Measurements from ENCODE around the gene HACL1. TPM values are rescaled to one million over a fixed set of nuclear protein-coding genes. Genes with fewer than 3 reads are reported as not detected.
"Not testable (repeated sequence)": the region's sequence is repeated elsewhere in the genome, so short reads cannot be mapped to it uniquely, and the experiment has no call there.

The HACL1 gene
- total RNA-seq, 1 donor from 2014 or later, result 13.8 TPM

DNA sequence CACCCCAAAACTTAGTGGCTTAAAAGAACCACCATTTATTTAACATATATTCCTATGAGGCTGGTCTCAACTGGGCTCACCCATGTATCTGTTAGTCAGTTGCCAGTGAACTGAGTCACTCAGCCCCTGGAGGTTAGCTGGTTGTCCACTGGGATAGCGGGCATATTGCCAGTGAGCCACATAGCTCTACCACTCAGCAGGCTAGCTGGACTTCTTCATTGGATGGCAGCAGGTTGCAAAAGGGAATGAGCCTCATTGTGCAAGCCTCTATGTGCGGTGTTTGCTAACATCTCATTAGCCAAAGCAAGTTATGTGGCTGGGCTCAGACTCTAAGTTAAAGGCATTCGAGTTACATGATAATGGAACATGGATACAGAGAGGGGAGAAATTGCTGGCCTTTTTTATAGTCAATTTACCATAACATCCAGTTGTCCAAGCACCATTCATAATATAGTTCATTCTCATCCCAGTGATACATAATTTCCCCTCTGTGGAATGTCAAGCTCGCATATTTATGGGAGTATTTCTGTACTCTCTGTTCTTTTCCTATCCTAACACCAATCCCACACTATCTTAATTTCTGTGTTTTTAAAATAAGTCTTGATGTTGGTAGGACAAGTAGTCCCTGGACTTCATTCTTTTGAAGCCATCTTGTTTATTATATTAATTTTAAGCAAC lies 8.9 kb upstream of the HACL1 start:
- H3K27ac ChIP-seq, result no peak overlapping the region

DNA sequence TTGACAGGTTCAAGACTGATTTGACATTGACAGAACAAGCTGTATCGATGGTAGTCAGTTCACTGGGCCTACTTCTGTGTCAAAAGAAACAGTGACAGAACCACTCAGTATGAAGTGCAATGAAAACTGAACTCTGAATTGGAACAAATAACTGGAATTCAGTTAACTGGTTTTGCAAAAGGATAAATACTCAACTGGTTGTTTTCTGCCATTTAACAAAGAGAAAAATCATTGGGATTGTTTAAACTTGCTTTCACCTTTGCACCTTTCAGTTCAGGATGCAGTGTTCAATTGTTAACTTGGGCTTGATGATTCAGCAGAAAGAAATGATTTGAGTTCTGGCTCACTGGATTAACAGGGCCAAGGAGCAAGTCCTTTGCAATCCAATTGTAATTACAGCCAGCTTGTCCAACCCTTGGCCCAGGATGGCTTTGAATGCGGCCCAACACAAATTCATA lies 5.1 kb upstream of the HACL1 start:
- no peak for DNase-seq (ENCODE audit: low spot score in 2 of 2)
- no peaks in the 10 kb centered on the region for H3K9me3 ChIP-seq
- no peaks in the 10 kb centered on the region for H3K27me3 ChIP-seq
- intact Hi-C loops (cut with DNase I), result no loop called here
- TF ChIP-seq CTCF (IDR thresholded peaks at IDR 0.05), result no peak
- no peak overlapping the region for H3K4me3 ChIP-seq
- peaks cover 4% of the 10 kb centered on the region in 2 donors for H3K4me1 ChIP-seq
- H3K36me3 ChIP-seq, result no peaks in the 10 kb centered on the region
- no peak overlapping the region for H3K27ac ChIP-seq

More for the DNA sequence above, 8.9 kb upstream of the HACL1 start:
- Histone ChIP-seq H3K9me3 (no peaks in the 10 kb centered on the region), H3K27me3 (no peaks in the 10 kb centered on the region), H3K4me1 (no peaks in the 10 kb centered on the region), H3K4me3 (no peak overlapping the region), H3K36me3 (no peaks in the 10 kb centered on the region)
- intact Hi-C loops (cut with DNase I), result no loop called here
- TF ChIP-seq CTCF (IDR thresholded peaks at IDR 0.05), result no peak
- DNase-seq (ENCODE audit: low spot score in 2 of 2), result no peak

DNA sequence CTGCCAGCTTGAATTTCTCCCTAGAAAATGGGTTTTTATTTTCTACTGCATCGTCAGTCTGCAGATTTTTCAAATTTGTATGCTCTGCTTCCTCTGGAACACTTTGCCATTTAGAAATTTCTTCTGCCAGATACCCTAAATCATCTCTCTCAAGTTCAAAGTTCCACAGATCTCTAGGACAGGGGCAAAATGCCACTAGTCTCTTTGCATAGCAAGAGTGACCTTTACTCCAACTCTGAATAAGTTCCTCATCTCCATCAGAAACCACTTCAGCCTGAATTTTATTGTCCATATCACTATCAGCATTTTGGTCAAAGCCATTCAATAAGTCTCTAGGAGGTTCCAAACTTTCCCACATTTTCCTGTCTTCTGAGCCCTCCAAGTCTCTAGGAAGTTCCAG lies 3.2 kb upstream of the HACL1 start:
- H3K27me3 ChIP-seq; H3K36me3 ChIP-seq; H3K9me3 ChIP-seq; H3K4me3 ChIP-seq; intact Hi-C loops (cut with DNase I); H3K27ac ChIP-seq; DNase-seq (ENCODE audit: low spot score in 2 of 2): not testable (repeated sequence)
- H3K4me1 ChIP-seq, result peaks cover 4 to 15% of the 10 kb centered on the region in 2 donors

GRCh38 chr3:15602816-15603215 lies 1.4 kb upstream of the HACL1 start:
- H3K9me3 ChIP-seq; H3K27me3 ChIP-seq; DNase-seq (ENCODE audit: low spot score in 2 of 2); H3K27ac ChIP-seq; H3K36me3 ChIP-seq; intact Hi-C loops (cut with DNase I): not testable (repeated sequence)
- H3K4me1 ChIP-seq, result peaks cover 4 to 17% of the 10 kb centered on the region in 2 donors
- peak overlapping the region; percentile 81 to 83 for H3K4me3 ChIP-seq

- intact Hi-C loops (cut with DNase I), result no loop called here
- H3K9me3 ChIP-seq, result no peaks in the 10 kb centered on the region
- no peak for DNase-seq (ENCODE audit: low spot score in 2 of 2)
- H3K27ac ChIP-seq, result peak overlapping the region; percentile 84 to 86
- peak overlapping the region; percentile 81 to 83 for H3K4me3 ChIP-seq
- H3K27me3 ChIP-seq, result no peaks in the 10 kb centered on the region
- peaks cover 4 to 17% of the 10 kb centered on the region in 2 donors for H3K4me1 ChIP-seq
- no peak for TF ChIP-seq CTCF (IDR thresholded peaks at IDR 0.05)
- peaks cover 8% of the 10 kb centered on the region in 2 donors for H3K36me3 ChIP-seq
These were observed 772 bp upstream of the HACL1 start for GRCh38 chr3:15602146-15602536.

- peak in 1 of 3 experiments; percentile 28 for TF ChIP-seq CTCF (IDR thresholded peaks at IDR 0.05)
- H3K4me1 ChIP-seq, result peaks cover 4 to 17% of the 10 kb centered on the region in 2 donors
These were observed 347 bp downstream of the HACL1 start for GRCh38 chr3:15601046-15601398.

More at GRCh38 chr3:15601046-15601398, 347 bp downstream of the HACL1 start:
- intact Hi-C loops (cut with DNase I), result no loop called here
- H3K4me3 ChIP-seq, result peak overlapping the region; percentile 81 to 83
- peaks cover 8% of the 10 kb centered on the region in 2 donors for H3K36me3 ChIP-seq
- no peak for DNase-seq (ENCODE audit: low spot score in 2 of 2)
- peak overlapping the region; percentile 84 to 86 for H3K27ac ChIP-seq
- no peaks in the 10 kb centered on the region for H3K27me3 ChIP-seq
- no peaks in the 10 kb centered on the region for H3K9me3 ChIP-seq

Measured in ascending aorta (tissue), 2 donors.